Stimulated activated CD4-positive, alpha-beta T cell treated with anti-CD3 and anti-CD28 coated beads, TNF-alpha, amount 100 ng/mL, for 1 hour (primary cell): ENCODE measurements around the gene HSD17B7.
"Not testable (repeated sequence)": the region's sequence is repeated elsewhere in the genome, so short reads cannot be mapped to it uniquely, and the experiment has no call there.

Experiments used
- DNase-seq, 3 donors: peaks; one replicate each; pipeline ENCODE4 v3.0.0-alpha.2; 2020; ENCODE audit warnings: low read depth in 3 of 3, low spot score in 1 of 3

The HSD17B7 gene

GRCh38 chr1:162799995-162800830, 9.7 kb downstream of the HSD17B7 start:
- DNase-seq = not testable (repeated sequence)

GRCh38 chr1:162807503-162807902, 17.0 kb downstream of the HSD17B7 start:
- DNase-seq = not testable (repeated sequence)

GRCh38 chr1:162812357-162812756, 21.9 kb downstream of the HSD17B7 start:
- DNase-seq = not testable (repeated sequence)

GRCh38 chr1:162818136-162818535, 27.6 kb downstream of the HSD17B7 start:
- not testable (repeated sequence) for DNase-seq

GRCh38 chr1:162818666-162819065, 28.2 kb downstream of the HSD17B7 start:
- DNase-seq = not testable (repeated sequence)

- no peak for DNase-seq
Observed at GRCh38 chr1:162822391-162823200, 32.1 kb downstream of the HSD17B7 start.

GRCh38 chr1:162823231-162823630, 32.7 kb downstream of the HSD17B7 start:
- no peak for DNase-seq

- DNase-seq = no peak
Observed at GRCh38 chr1:162823771-162824525, 33.4 kb downstream of the HSD17B7 start.

GRCh38 chr1:162829268-162829667, 38.8 kb downstream of the HSD17B7 start:
- no peak for DNase-seq

- no peak for DNase-seq
Observed at GRCh38 chr1:162832470-162832869, 42.0 kb downstream of the HSD17B7 start.

- no peak for DNase-seq
Observed at GRCh38 chr1:162835157-162835899, 44.8 kb downstream of the HSD17B7 start.

GRCh38 chr1:162838863-162839262, 48.4 kb downstream of the HSD17B7 start:
- no peak for DNase-seq

- DNase-seq = no peak
Observed at GRCh38 chr1:162840250-162840839, 49.8 kb downstream of the HSD17B7 start.

- DNase-seq = no peak
Observed at GRCh38 chr1:162844153-162844552, 53.7 kb downstream of the HSD17B7 start.

- DNase-seq = no peak
Observed at GRCh38 chr1:162846256-162847212, 56.0 kb downstream of the HSD17B7 start.

- DNase-seq = peak; percentile 46 to 68 (median 54)
Observed at GRCh38 chr1:162847839-162848453, 57.4 kb downstream of the HSD17B7 start.

- DNase-seq = no peak
Observed at GRCh38 chr1:162849711-162850110, 59.2 kb downstream of the HSD17B7 start.

GRCh38 chr1:162851341-162851740, 60.8 kb downstream of the HSD17B7 start:
- DNase-seq = no peak
